Measurements from ENCODE around the gene PRR33.

Gene PRR33

GRCh38 chr11:1848640-1849430, 42.9 kb downstream of the PRR33 start:
- no peaks in the 10 kb centered on the region for H4K20me1 ChIP-seq (ENCODE audit: control insufficient read depth, insufficient read depth, low read depth, low read length)
- peaks cover 9% of the 10 kb centered on the region; the same call in 1 of the 2 replicates for H3K27me3 ChIP-seq (ENCODE audit: control insufficient read depth, low read length)
- H3K9me2 ChIP-seq (replicated peaks; ENCODE audit: control insufficient read depth, low read length), result no peaks in the 10 kb centered on the region
- H3K27ac ChIP-seq (ENCODE audit: low read depth, low read length), result no peak overlapping the region
- H3K4me1 ChIP-seq (ENCODE audit: control insufficient read depth, low read length), result peaks cover 58% of the 10 kb centered on the region
- TF ChIP-seq EZH2phosphoT487 (IDR thresholded peaks at IDR 0.05; ENCODE audit: borderline replicate concordance, low read length) (no peak), CTCF (IDR thresholded peaks at IDR 0.05; ENCODE audit: low read depth, low read length, poor library complexity, severe bottlenecking) (no peak)
- peaks cover 2% of the 10 kb centered on the region; the same call in 1 of the 2 replicates for H3F3A ChIP-seq (ENCODE audit: control insufficient read depth, insufficient read depth)
- peaks cover 20% of the 10 kb centered on the region for H3K79me2 ChIP-seq (ENCODE audit: control insufficient read depth, low read length)
- H3K4me3 ChIP-seq (ENCODE audit: low read length), result no peak overlapping the region
- peaks cover 9% of the 10 kb centered on the region for H3K36me3 ChIP-seq (ENCODE audit: control insufficient read depth, low read length)
- no peak overlapping the region for H3K4me2 ChIP-seq (ENCODE audit: low read length)
- H3K9me3 ChIP-seq (ENCODE audit: control insufficient read depth, insufficient read depth, low read length), result no peaks in the 10 kb centered on the region

GRCh38 chr11:1847926-1848639, 43.6 kb downstream of the PRR33 start:
- TF ChIP-seq CTCF (IDR thresholded peaks at IDR 0.05; ENCODE audit: low read depth, low read length, poor library complexity, severe bottlenecking) (no peak), EZH2phosphoT487 (IDR thresholded peaks at IDR 0.05; ENCODE audit: borderline replicate concordance, low read length) (no peak)

GRCh38 chr11:1847006-1847735, 44.5 kb downstream of the PRR33 start:
- Histone ChIP-seq H3K79me2 (ENCODE audit: control insufficient read depth, low read length) (peaks cover 6% of the 10 kb centered on the region), H3K27ac (ENCODE audit: low read depth, low read length) (no peak overlapping the region), H3F3A (ENCODE audit: control insufficient read depth, insufficient read depth) (peaks cover 2% of the 10 kb centered on the region; the same call in 1 of the 2 replicates), H4K20me1 (ENCODE audit: control insufficient read depth, insufficient read depth, low read depth, low read length) (no peaks in the 10 kb centered on the region), H3K9me2 (replicated peaks; ENCODE audit: control insufficient read depth, low read length) (no peaks in the 10 kb centered on the region), H3K9me3 (ENCODE audit: control insufficient read depth, insufficient read depth, low read length) (no peaks in the 10 kb centered on the region), H3K36me3 (ENCODE audit: control insufficient read depth, low read length) (no peaks in the 10 kb centered on the region), H3K4me1 (ENCODE audit: control insufficient read depth, low read length) (peaks cover 52% of the 10 kb centered on the region), H3K27me3 (ENCODE audit: control insufficient read depth, low read length) (peaks cover 9% of the 10 kb centered on the region; the same call in 1 of the 2 replicates), H3K4me2 (ENCODE audit: low read length) (no peak overlapping the region), H3K4me3 (ENCODE audit: low read length) (no peak overlapping the region)
- TF ChIP-seq EZH2phosphoT487 (IDR thresholded peaks at IDR 0.05; ENCODE audit: borderline replicate concordance, low read length), result no peak
- no peak for TF ChIP-seq CTCF (IDR thresholded peaks at IDR 0.05; ENCODE audit: low read depth, low read length, poor library complexity, severe bottlenecking)

More at GRCh38 chr11:1847926-1848639, 43.6 kb downstream of the PRR33 start:
- H3K4me1 ChIP-seq (ENCODE audit: control insufficient read depth, low read length), result peaks cover 59% of the 10 kb centered on the region
- H4K20me1 ChIP-seq (ENCODE audit: control insufficient read depth, insufficient read depth, low read depth, low read length), result no peaks in the 10 kb centered on the region
- H3K9me2 ChIP-seq (replicated peaks; ENCODE audit: control insufficient read depth, low read length), result no peaks in the 10 kb centered on the region
- peaks cover 12% of the 10 kb centered on the region for H3K79me2 ChIP-seq (ENCODE audit: control insufficient read depth, low read length)
- no peak overlapping the region for H3K4me3 ChIP-seq (ENCODE audit: low read length)
- peaks cover 2% of the 10 kb centered on the region for H3K36me3 ChIP-seq (ENCODE audit: control insufficient read depth, low read length)
- peaks cover 5% of the 10 kb centered on the region; the same call in 1 of the 2 replicates for H3F3A ChIP-seq (ENCODE audit: control insufficient read depth, insufficient read depth)
- H3K27ac ChIP-seq (ENCODE audit: low read depth, low read length), result no peak overlapping the region
- no peaks in the 10 kb centered on the region for H3K9me3 ChIP-seq (ENCODE audit: control insufficient read depth, insufficient read depth, low read length)
- no peak overlapping the region for H3K4me2 ChIP-seq (ENCODE audit: low read length)
- H3K27me3 ChIP-seq (ENCODE audit: control insufficient read depth, low read length), result peaks cover 9% of the 10 kb centered on the region; the same call in 1 of the 2 replicates
